GM12872 (cell line): ENCODE results near the gene NEURL1.

Experiments used
- CTCF ChIP-seq: IDR thresholded peaks from 3 replicates; pipeline ENCODE4 v1.5.1; 2011; ENCODE audit warnings: low read depth, mild to moderate bottlenecking, low read length, moderate library complexity; ENCODE audit not compliant: insufficient read depth

Gene NEURL1

GRCh38 chr10:103590744-103591291 is 97.3 kb downstream of the NEURL1 start:
- no peak for TF ChIP-seq CTCF

- TF ChIP-seq CTCF, result peak; percentile 93
Observed at GRCh38 chr10:103592186-103593021, 98.9 kb downstream of the NEURL1 start.

GRCh38 chr10:103593022-103593570 is 99.6 kb downstream of the NEURL1 start:
- TF ChIP-seq CTCF, result no peak

GRCh38 chr10:103595933-103596726 is 102.6 kb downstream of the NEURL1 start:
- TF ChIP-seq CTCF, result no peak

- TF ChIP-seq CTCF, result no peak
Observed at GRCh38 chr10:103597003-103597402, 103.5 kb downstream of the NEURL1 start.

DNA sequence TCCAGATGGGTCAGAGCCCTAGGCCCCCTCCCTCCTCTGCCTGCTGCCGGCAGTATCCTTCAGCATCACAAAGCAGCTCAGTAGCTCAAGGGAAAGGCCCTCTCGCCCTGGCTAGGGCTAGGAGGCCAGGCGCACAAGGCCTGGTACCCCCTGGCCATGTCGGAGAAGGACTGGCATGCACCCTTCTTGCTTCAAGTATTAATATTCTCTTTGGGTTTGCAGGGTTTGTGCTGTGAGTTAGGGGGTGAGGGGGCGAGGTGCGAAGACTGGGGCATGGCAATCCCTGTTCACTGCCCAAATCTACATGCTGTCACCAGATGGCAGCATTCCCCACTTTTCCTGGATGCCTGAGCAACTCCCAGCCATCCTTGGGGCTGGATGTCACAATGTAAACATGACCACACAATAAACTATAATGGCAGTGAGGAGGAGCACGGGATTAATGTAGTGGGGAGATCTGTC is 105.2 kb downstream of the NEURL1 start:
- TF ChIP-seq CTCF, result peak; percentile 59

GRCh38 chr10:103599211-103599610 is 105.7 kb downstream of the NEURL1 start:
- no peak for TF ChIP-seq CTCF
